ENCODE data around the gene POLR3C. TPM values are rescaled to one million over a fixed set of nuclear protein-coding genes. Genes with fewer than 3 reads are reported as not detected.
"Not testable (repeated sequence)": the region's sequence is repeated elsewhere in the genome, so short reads cannot be mapped to it uniquely, and the experiment has no call there.

Gene POLR3C
- total RNA-seq, 3 donors from 2014 or later (not counting 1 experiment from before 2014, with no cell fraction given) = 26.4 to 37.2 (median 27.5) TPM

DNA sequence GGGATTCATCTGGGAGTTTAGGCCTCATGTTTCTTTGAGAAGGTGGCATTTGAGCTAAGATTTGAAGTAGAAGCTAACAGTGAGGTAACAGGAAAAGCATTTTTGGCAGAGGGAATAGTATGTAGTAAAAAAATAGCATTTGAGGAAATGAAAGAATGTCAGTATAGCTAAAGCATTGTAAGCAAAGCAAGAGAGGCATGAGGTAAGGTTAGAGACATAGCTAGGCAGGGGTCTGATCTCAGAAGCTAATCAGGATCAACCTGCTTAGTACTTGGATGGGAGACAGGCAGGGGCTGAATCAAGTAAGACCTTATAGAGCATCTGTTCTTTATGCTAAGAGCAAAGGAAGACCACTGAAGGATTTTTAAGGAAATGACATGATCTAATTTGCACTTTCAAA, 4.0 kb downstream of the POLR3C start:
- peaks cover 9% of the 10 kb centered on the region for H3K4me1 ChIP-seq (ENCODE audit: control insufficient read depth, insufficient read depth, low read length)
- no peak for ATAC-seq
- peaks cover 66% of the 10 kb centered on the region for H3K36me3 ChIP-seq (ENCODE audit: control insufficient read depth, insufficient read depth, low read length)
- Mint-ChIP-seq H3K27me3 (ENCODE audit: low read depth in 2 of 2) (no peaks in the 10 kb centered on the region), H3K36me3 (peaks cover 36% of the 10 kb centered on the region), H3K4me1 (peaks cover 22 to 33% of the 10 kb centered on the region in 2 donors), H3K27ac (no peak overlapping the region), H3K4me3 (no peak overlapping the region), H3K9me3 (no peaks in the 10 kb centered on the region)
- no peak overlapping the region for H3K4me3 ChIP-seq (ENCODE audit: low read length)
- DNase-seq = no peak
- intact Hi-C loops (cut with micrococcal nuclease) = no loop called here
- H3K27ac ChIP-seq (ENCODE audit: low read length) = no peak overlapping the region
- H3K27me3 ChIP-seq (ENCODE audit: control insufficient read depth, insufficient read depth, low read length) = no peaks in the 10 kb centered on the region
- TF ChIP-seq, protein P1, sequence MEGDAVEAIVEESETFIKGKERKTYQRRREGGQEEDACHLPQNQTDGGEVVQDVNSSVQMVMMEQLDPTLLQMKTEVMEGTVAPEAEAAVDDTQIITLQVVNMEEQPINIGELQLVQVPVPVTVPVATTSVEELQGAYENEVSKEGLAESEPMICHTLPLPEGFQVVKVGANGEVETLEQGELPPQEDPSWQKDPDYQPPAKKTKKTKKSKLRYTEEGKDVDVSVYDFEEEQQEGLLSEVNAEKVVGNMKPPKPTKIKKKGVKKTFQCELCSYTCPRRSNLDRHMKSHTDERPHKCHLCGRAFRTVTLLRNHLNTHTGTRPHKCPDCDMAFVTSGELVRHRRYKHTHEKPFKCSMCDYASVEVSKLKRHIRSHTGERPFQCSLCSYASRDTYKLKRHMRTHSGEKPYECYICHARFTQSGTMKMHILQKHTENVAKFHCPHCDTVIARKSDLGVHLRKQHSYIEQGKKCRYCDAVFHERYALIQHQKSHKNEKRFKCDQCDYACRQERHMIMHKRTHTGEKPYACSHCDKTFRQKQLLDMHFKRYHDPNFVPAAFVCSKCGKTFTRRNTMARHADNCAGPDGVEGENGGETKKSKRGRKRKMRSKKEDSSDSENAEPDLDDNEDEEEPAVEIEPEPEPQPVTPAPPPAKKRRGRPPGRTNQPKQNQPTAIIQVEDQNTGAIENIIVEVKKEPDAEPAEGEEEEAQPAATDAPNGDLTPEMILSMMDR (IDR thresholded peaks at IDR 0.05) = no peak
- no peaks in the 10 kb centered on the region for H3K9me3 ChIP-seq (ENCODE audit: control insufficient read depth, insufficient read depth, low read length)

DNA sequence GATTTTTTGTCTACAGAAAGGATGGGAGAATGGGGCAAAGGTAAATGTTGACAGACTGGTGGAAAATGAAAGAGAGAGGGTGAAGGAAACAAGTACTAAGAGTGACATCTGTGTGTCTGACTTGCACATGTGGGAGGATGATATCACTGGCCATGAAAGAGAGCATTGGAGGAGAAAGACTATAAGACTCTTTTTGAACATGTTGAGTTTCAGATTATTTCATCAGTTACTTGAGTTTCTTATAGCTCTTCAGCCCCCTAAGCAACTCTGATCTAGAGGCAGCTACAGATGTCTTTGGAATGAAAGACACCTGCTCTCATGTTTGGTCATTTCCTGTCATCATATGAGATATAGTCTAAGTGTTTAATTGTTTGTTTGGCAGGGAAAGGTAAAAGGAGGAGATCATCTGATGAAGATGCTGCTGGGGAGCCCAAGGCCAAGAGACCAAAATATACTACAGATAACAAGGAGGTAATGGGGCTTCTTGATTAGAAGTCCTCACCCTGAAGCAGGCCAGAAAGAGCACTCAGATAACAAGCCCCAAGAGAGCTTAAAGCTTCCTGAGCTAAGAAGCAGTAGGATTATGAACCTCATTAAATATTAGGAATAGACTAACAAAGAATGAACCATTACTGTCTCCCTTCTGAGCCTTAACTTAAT, 4.5 kb downstream of the POLR3C start:
- ATAC-seq (no peak), DNase-seq (no peak)
- H3K9me3 ChIP-seq (ENCODE audit: control insufficient read depth, insufficient read depth, low read length) = no peaks in the 10 kb centered on the region
- no peak overlapping the region for H3K27ac ChIP-seq (ENCODE audit: low read length)
- no peaks in the 10 kb centered on the region for H3K27me3 ChIP-seq (ENCODE audit: control insufficient read depth, insufficient read depth, low read length)
- H3K4me3 ChIP-seq (ENCODE audit: low read length) = no peak overlapping the region
- no peak overlapping the region for H3K4me3 Mint-ChIP-seq
- peaks cover 41% of the 10 kb centered on the region for H3K36me3 Mint-ChIP-seq
- H3K4me1 ChIP-seq (ENCODE audit: control insufficient read depth, insufficient read depth, low read length) = peaks cover 9% of the 10 kb centered on the region
- no peaks in the 10 kb centered on the region for H3K27me3 Mint-ChIP-seq (ENCODE audit: low read depth in 2 of 2)
- H3K27ac Mint-ChIP-seq = no peak overlapping the region
- H3K9me3 Mint-ChIP-seq = no peaks in the 10 kb centered on the region
- peaks cover 22 to 33% of the 10 kb centered on the region in 2 donors for H3K4me1 Mint-ChIP-seq
- H3K36me3 ChIP-seq (ENCODE audit: control insufficient read depth, insufficient read depth, low read length) = peaks cover 71% of the 10 kb centered on the region
- TF ChIP-seq, protein P1 (IDR thresholded peaks at IDR 0.05) = no peak
- intact Hi-C loops (cut with micrococcal nuclease) = no loop called here

DNA sequence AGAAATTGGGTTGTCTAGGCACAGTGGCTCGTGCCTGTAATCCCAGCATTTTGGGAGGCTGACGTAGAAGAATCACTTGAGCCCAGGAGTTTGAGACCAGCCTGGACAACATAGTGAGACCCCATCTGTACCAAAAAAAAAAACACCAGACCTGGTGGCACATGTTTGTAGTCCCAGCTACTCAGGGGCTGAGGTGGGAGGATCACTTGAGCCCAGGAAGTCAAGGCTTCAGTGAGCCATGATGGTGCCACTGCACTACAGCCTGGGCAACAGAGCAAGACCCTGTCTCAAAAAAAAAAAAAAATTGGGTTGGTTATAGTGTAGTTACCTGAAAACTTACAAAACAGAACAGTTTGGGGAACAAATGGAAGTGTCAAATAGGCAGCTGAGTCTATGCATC, 6.8 kb downstream of the POLR3C start:
- H3K9me3 ChIP-seq (ENCODE audit: control insufficient read depth, insufficient read depth, low read length); ATAC-seq; intact Hi-C loops (cut with micrococcal nuclease); H3K27me3 ChIP-seq (ENCODE audit: control insufficient read depth, insufficient read depth, low read length); H3K27me3 Mint-ChIP-seq (ENCODE audit: low read depth in 2 of 2); H3K4me3 Mint-ChIP-seq; H3K27ac ChIP-seq (ENCODE audit: low read length); DNase-seq; H3K4me3 ChIP-seq (ENCODE audit: low read length); H3K4me1 ChIP-seq (ENCODE audit: control insufficient read depth, insufficient read depth, low read length); H3K27ac Mint-ChIP-seq; H3K9me3 Mint-ChIP-seq: not testable (repeated sequence)
- Mint-ChIP-seq H3K36me3 (peaks cover 41% of the 10 kb centered on the region), H3K4me1 (peaks cover 7 to 13% of the 10 kb centered on the region in 2 donors)
- H3K36me3 ChIP-seq (ENCODE audit: control insufficient read depth, insufficient read depth, low read length) = peaks cover 87% of the 10 kb centered on the region
- WGBS (ENCODE audit: insufficient coverage) = 96% methylated on average over 2 of the region's 2 CpGs

DNA sequence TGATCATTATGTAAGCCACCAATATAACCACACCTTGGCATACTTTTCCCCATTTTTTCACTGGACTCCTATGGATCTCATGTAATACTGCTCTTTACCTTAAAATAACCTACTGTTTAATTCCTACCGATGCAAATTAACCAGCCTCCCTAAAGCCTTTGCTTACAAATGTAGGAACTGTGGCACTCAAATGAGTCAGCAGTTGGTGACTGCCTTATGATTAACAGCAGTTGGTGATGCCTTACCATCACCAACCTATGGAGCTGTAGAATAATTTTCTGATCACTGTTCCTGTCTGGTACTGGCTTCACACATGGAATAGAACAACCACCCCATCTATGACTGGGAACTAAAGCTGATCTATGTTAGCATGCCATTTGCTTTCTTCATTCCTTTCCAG, 13.7 kb downstream of the POLR3C start:
- no peak for ATAC-seq
- peaks cover 18% of the 10 kb centered on the region for H3K36me3 Mint-ChIP-seq
- no peak overlapping the region for H3K27ac ChIP-seq (ENCODE audit: low read length)

More for the DNA sequence above, 13.7 kb downstream of the POLR3C start:
- Histone ChIP-seq H3K36me3 (ENCODE audit: control insufficient read depth, insufficient read depth, low read length) (peaks cover 85% of the 10 kb centered on the region), H3K4me3 (ENCODE audit: low read length) (no peak overlapping the region), H3K4me1 (ENCODE audit: control insufficient read depth, insufficient read depth, low read length) (no peaks in the 10 kb centered on the region), H3K27me3 (ENCODE audit: control insufficient read depth, insufficient read depth, low read length) (no peaks in the 10 kb centered on the region), H3K9me3 (ENCODE audit: control insufficient read depth, insufficient read depth, low read length) (no peaks in the 10 kb centered on the region)
- Mint-ChIP-seq H3K27me3 (ENCODE audit: low read depth in 2 of 2) (no peaks in the 10 kb centered on the region), H3K9me3 (no peaks in the 10 kb centered on the region), H3K4me1 (no peaks in the 10 kb centered on the region), H3K27ac (no peak overlapping the region), H3K4me3 (no peak overlapping the region)
- intact Hi-C loops (cut with micrococcal nuclease) = no loop called here
- TF ChIP-seq, protein P1 (IDR thresholded peaks at IDR 0.05) = no peak
- WGBS (ENCODE audit: insufficient coverage) = 100% methylated on average over 1 of the region's 1 CpG
- no peak for DNase-seq
